Mucosa of rectum (tissue), 2 donors: ENCODE measurements around the gene CADM4.
"Not testable (repeated sequence)": the region's sequence is repeated elsewhere in the genome, so short reads cannot be mapped to it uniquely, and the experiment has no call there.

ENCODE experiments used
- H3K27ac ChIP-seq, 2 donors: one replicate each; pipeline ENCODE4 v1.7.0; 2013; ENCODE audit warnings: inconsistent platforms in 2 of 2, low read depth in 2 of 2, low read length in 2 of 2
- H3K27me3 ChIP-seq, 2 donors: one replicate each; pipeline ENCODE4 v1.7.0; 2013; ENCODE audit warnings: low read length in 2 of 2; ENCODE audit not compliant: control insufficient read depth in 2 of 2, insufficient read depth in 2 of 2
- H3K36me3 ChIP-seq, 2 donors: one replicate each; pipeline ENCODE4 v1.7.0; 2013; ENCODE audit warnings: low read length in 2 of 2; ENCODE audit not compliant: control insufficient read depth in 2 of 2, insufficient read depth in 2 of 2
- H3K4me1 ChIP-seq, 2 donors: one replicate each; pipeline ENCODE4 v1.7.0; 2013; ENCODE audit warnings: low read length in 2 of 2, mild to moderate bottlenecking in 1 of 2; ENCODE audit not compliant: control insufficient read depth in 2 of 2, insufficient read depth in 2 of 2
- H3K4me3 ChIP-seq, 2 donors: one replicate each; pipeline ENCODE4 v1.7.0; 2013; ENCODE audit warnings: low read length in 2 of 2
- H3K9ac ChIP-seq, 2 donors: one replicate each; pipeline ENCODE4 v1.7.0; 2013; ENCODE audit warnings: low read length in 2 of 2, low read depth in 1 of 2, mild to moderate bottlenecking in 1 of 2
- H3K9me3 ChIP-seq, 2 donors: one replicate each; pipeline ENCODE4 v1.7.0; 2013; ENCODE audit warnings: low read length in 2 of 2; ENCODE audit not compliant: control insufficient read depth in 2 of 2
- donor health status: healthy.
- donor health status: Normal muscosa, but diverticular disease.

Gene CADM4

DNA sequence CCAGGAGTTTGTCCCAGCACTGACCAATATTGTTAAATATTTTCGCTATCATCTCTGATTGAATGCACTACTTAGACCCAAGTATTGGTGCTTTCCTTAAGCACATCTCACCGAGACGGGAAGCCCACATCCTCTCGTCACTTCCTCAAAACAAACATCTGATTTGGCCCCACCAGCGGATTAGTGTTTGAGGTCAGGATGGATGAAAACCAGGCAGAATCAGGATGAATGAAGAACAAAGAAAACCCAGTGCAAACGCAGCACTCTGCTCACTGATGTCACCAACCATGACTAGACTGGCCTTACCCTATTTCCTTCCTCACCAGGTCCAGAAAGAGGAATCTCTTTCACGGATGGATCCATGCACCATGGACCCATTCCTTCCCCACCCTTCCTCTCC lies 24.4 kb upstream of the CADM4 start:
- no peak overlapping the region for H3K9ac ChIP-seq
- H3K4me1 ChIP-seq: peaks cover 8% of the 10 kb centered on the region in 2 donors
- H3K4me3 ChIP-seq: no peak overlapping the region
- H3K27me3 ChIP-seq: no peaks in the 10 kb centered on the region
- H3K9me3 ChIP-seq: peaks cover 0 to 2% of the 10 kb centered on the region in 2 donors
- H3K36me3 ChIP-seq: peaks cover 16 to 29% of the 10 kb centered on the region in 2 donors
- no peak overlapping the region for H3K27ac ChIP-seq

DNA sequence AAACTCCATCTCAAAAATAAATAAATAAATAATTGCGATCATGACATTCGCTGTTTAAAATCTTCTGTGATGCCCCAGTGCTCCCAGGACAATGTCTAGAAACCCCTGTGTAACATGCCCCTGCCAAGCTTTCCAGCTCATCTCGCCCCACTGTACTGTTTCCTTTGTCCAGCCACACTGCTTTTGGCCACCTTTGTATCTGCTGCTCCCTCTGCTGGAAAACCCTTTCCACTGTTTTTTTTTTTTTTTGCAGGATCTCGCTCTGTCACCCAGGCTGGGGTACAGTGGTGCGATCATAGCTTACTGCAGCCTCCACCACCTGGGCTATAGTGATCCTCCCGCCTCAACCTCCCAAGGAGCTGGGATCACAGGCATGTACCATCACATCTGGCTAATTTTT lies 22.8 kb upstream of the CADM4 start:
- Histone ChIP-seq H3K4me3 (no peak overlapping the region), H3K27me3 (no peaks in the 10 kb centered on the region), H3K36me3 (peaks cover 23 to 28% of the 10 kb centered on the region in 2 donors), H3K9ac (no peak overlapping the region), H3K27ac (no peak overlapping the region), H3K4me1 (peaks cover under 1 to 2% of the 10 kb centered on the region in 2 donors), H3K9me3 (peaks cover 0 to 2% of the 10 kb centered on the region in 2 donors)

DNA sequence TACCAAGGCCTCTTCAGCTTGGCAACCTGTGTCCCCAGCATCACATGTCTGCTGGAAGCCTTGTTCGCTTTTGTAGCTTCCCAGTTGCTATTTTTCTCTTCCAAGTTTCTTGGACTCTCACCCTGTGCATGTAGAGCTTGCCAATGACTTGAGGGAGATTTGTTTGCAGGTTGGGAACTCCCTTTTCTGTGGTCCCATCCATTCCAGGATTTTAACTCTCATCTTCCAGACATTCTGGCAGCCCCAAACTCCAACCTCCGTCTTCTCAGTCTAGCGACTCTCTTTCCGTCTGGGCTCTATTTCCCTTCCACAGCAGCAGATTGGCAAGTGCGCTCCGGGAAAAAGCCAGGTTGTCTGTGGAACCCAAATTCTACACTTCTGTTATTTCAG lies 21.3 kb upstream of the CADM4 start:
- Histone ChIP-seq H3K9me3 (peaks cover 0 to 2% of the 10 kb centered on the region in 2 donors), H3K4me1 (no peaks in the 10 kb centered on the region), H3K27ac (no peak overlapping the region), H3K36me3 (peaks cover 26 to 27% of the 10 kb centered on the region in 2 donors), H3K9ac (no peak overlapping the region), H3K4me3 (no peak overlapping the region), H3K27me3 (no peaks in the 10 kb centered on the region)

DNA sequence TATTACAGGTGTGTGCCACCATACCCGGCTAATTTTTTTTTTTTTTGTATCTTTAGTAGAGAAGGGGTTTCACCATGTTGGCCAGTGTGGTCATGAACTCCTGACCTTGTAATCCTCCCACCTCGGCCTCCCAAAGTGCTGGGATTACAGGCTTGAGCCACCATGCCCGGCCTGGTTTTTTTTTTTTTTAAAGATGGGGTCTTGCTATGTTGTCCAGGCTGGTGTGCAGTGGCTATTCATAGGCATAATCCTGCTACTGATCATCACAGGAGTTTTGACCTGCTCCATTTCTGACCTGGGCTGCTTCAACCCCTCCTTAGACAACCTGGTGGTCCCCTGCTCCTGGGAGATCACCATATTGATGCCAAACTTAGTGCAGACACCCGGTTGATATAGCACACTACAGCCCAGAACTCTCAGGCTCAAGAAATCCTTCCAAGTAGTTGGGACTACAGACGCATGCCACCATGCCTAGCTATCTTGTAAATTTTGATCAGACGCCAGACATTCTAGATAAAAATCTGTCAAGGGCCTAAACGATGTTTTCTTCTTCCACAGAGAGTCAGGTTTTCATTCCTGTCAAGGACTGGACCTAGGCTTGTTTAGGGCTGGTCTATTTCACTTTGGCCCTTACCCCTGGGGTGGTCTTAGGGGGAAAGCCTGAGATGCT lies 20.8 kb upstream of the CADM4 start:
- H3K9ac ChIP-seq: no peak overlapping the region
- H3K4me1 ChIP-seq: no peaks in the 10 kb centered on the region
- no peaks in the 10 kb centered on the region for H3K27me3 ChIP-seq
- H3K9me3 ChIP-seq: peaks cover 0 to 2% of the 10 kb centered on the region in 2 donors
- no peak overlapping the region for H3K27ac ChIP-seq
- H3K36me3 ChIP-seq: peaks cover 26 to 27% of the 10 kb centered on the region in 2 donors
- H3K4me3 ChIP-seq: no peak overlapping the region

DNA sequence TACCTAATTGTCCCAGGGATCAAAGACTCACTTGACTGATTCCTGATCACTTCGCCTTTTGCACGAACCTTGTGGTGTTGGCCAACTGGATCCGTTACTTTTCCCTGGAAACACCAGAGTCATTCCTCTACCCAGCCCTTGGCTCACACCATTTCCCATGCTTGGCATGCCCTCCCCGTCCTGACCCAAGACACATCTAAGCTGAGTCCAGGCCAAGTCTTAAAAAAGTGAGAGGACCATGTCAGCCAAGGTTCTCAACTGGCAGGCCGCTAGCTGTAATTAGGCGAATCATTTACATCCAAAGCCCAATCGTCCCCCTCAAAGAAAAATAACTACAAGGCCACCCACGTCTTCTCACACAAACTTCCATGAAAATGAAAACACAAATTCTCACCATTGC lies 18.8 kb upstream of the CADM4 start:
- Histone ChIP-seq H3K4me1 (no peaks in the 10 kb centered on the region), H3K27me3 (no peaks in the 10 kb centered on the region), H3K4me3 (no peak overlapping the region), H3K36me3 (peaks cover 17 to 34% of the 10 kb centered on the region in 2 donors), H3K27ac (no peak overlapping the region), H3K9ac (no peak overlapping the region), H3K9me3 (peaks cover 0 to 2% of the 10 kb centered on the region in 2 donors)

DNA sequence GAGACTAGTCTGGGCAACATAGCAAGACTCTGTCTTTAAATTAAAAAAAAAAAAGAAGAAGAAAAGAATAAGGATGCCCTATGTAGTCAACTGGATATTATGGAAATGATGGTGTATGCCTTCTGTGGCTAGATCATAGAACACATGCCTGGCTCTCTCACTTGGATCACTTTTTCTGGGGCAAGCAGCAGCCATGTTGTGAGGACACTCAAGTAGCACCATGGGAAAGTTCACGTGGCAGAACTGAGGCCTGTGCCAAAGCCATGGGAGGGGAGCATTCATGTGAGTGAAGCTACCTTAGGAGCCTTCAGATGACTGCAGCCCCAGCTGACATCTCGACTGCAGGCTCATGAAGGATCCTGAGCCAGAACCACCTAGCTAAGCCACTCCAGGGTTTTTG lies 18.4 kb upstream of the CADM4 start:
- peaks cover 17 to 37% of the 10 kb centered on the region in 2 donors for H3K36me3 ChIP-seq
- H3K9me3 ChIP-seq: peaks cover 0 to 2% of the 10 kb centered on the region in 2 donors
- no peak overlapping the region for H3K9ac ChIP-seq
- H3K27me3 ChIP-seq: no peaks in the 10 kb centered on the region
- H3K4me3 ChIP-seq: no peak overlapping the region
- no peak overlapping the region for H3K27ac ChIP-seq
- no peaks in the 10 kb centered on the region for H3K4me1 ChIP-seq

DNA sequence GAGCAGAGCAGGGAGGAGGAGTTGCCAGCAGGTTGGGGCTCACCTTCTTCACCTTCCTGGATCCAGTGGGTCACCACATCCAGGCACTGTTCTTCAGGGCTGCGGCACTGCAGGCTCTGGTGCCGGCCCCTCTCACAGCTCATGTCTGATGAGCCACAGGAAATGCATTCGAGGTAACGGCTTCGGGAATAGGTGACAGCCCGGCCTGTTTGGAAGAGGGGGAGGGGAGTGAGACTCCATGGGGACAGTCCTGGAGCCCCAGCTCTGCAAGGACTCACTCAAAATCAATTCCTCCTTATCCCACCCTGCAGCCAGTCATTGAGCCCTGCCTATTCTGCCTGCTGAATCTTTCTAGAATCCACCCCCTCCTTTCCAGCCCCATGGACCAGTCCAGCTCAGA lies 16.8 kb upstream of the CADM4 start:
- H3K4me3 ChIP-seq: no peak overlapping the region
- no peak overlapping the region for H3K27ac ChIP-seq
- H3K36me3 ChIP-seq: peaks cover 13 to 32% of the 10 kb centered on the region in 2 donors
- H3K27me3 ChIP-seq: no peaks in the 10 kb centered on the region
- peaks cover 0 to 2% of the 10 kb centered on the region in 2 donors for H3K9me3 ChIP-seq
- H3K9ac ChIP-seq: no peak overlapping the region
- H3K4me1 ChIP-seq: no peaks in the 10 kb centered on the region

DNA sequence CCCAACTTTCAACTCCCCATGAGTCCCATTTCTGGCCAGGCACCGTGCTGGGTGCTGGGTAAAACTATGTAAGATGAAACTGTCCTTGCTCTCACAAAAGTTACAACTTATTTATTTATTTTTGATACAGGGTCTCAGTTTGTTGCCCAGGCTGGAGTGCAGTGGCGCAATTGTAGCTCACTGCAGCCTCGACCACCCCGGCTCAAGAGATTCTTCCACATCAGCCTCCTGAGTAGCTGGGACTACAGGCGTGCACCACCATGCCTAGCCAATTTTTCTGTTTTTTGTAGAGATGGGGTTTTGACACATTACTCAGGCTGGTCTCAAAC lies 12.9 kb upstream of the CADM4 start:
- peak overlapping the region in 1 of 2 donors; percentile 24 for H3K9ac ChIP-seq
- H3K27me3 ChIP-seq: no peaks in the 10 kb centered on the region
- H3K9me3 ChIP-seq: no peaks in the 10 kb centered on the region
- no peaks in the 10 kb centered on the region for H3K4me1 ChIP-seq
- no peak overlapping the region for H3K27ac ChIP-seq
- peaks cover 11 to 27% of the 10 kb centered on the region in 2 donors for H3K36me3 ChIP-seq
- H3K4me3 ChIP-seq: no peak overlapping the region

DNA sequence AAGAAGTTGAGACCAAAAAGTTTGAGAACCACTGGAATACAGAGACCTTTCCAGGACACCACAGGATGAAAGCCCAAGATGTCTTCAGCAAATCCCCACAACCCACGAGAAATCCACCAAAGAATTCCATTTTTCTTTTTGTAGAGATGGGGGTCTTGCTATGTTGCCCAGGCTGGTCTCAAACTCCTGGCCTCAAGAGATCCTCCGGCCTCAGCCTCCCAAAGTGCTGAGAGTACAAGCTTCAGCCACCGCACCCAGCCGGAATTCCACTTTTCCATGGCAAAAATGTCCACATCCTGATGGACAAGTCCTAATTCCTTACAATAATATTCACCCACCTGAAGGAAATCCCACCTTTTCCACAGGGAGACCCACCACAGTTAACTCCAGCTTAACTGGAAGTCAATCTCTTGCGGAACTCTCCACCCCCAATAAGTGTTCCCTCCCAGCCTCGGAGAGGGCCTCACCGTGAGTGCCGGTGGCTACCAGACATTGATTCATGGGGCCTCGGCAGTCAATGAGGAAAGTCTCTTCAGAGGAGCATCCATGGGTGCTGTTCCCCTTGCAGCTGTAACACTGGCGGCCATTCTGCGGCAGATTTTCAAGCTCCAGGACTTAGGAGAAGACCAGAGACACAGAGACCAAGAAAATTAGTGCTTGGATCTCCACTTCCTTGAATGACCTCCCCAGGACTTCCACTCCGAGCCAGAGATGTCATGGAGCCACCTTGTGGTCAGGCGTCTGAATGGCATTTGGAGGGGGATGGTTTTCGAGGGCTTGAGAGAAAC lies 12.3 kb upstream of the CADM4 start:
- H3K4me3 ChIP-seq: no peak overlapping the region
- H3K27ac ChIP-seq: peak overlapping the region in 1 of 2 donors; percentile 16
- H3K36me3 ChIP-seq: peaks cover 11 to 26% of the 10 kb centered on the region in 2 donors
- peak overlapping the region in 1 of 2 donors; percentile 24 for H3K9ac ChIP-seq
- no peaks in the 10 kb centered on the region for H3K27me3 ChIP-seq
- H3K4me1 ChIP-seq: no peaks in the 10 kb centered on the region
- H3K9me3 ChIP-seq: no peaks in the 10 kb centered on the region

DNA sequence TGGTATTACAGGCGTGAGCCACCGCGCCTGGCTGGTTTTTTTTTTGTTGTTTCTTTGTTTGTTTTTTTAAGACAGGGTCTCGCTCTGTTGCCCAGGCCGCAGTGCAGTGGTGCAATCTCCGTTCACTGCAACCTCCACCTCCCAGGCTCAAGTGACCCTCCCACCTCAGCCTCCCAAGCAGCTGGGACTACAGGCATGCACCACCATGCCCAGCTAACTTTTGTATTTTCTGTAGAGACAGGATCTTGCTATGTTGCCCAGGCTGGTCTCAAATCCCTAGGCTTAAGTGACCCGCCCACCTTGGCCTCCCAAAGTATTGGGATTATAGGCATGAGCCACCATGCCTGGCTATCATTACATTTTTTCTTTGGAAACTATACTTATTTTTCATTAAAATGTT lies 10.6 kb upstream of the CADM4 start:
- H3K36me3 ChIP-seq: peaks cover 8 to 18% of the 10 kb centered on the region in 2 donors
- H3K27me3 ChIP-seq, H3K27ac ChIP-seq, H3K4me1 ChIP-seq, H3K9me3 ChIP-seq, H3K9ac ChIP-seq, H3K4me3 ChIP-seq: not testable (repeated sequence)
